Measurements from ENCODE around the gene ARMC6.

DNA sequence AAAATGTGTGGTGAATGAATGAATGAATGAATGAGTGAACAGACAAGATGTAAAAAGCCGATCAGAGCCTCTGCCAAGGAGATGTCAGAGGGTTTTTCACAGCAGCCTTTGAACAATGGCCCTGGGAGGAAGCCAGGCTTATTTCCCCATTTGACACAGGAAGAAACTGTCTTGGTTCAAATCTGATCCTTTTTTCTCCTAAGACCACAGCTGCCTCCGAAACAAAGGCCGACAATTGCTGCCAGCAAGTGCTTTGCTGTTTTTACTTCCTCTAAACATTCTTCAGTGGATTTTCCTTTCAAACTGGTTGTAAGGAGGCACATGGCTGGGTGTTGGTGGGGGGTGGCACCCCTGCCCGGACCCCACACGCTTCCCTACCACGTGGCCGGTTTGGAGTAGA lies 48.1 kb upstream of the ARMC6 start:
- TF ChIP-seq POLR2A (IDR thresholded peaks at IDR 0.05) = no peak
- no peak for TF ChIP-seq CTCF (IDR thresholded peaks at IDR 0.05)
